Rectal smooth muscle tissue (tissue), 1 donor: ENCODE measurements around the gene CTXND1.

Experiments used
- H3K27ac ChIP-seq: one replicate; pipeline ENCODE4 v1.7.0; 2013; ENCODE audit warnings: low read depth, low read length, inconsistent platforms
- H3K27me3 ChIP-seq: one replicate; pipeline ENCODE4 v1.7.0; 2013; ENCODE audit warnings: low read length; ENCODE audit not compliant: control insufficient read depth, insufficient read depth
- H3K36me3 ChIP-seq: one replicate; pipeline ENCODE4 v1.7.0; 2013; ENCODE audit warnings: low read length; ENCODE audit not compliant: control insufficient read depth, insufficient read depth
- H3K4me1 ChIP-seq: one replicate; pipeline ENCODE4 v1.7.0; 2013; ENCODE audit warnings: low read length; ENCODE audit not compliant: control insufficient read depth, insufficient read depth
- H3K4me3 ChIP-seq: one replicate; pipeline ENCODE4 v1.7.0; 2013; ENCODE audit warnings: low read length
- H3K9ac ChIP-seq: one replicate; pipeline ENCODE4 v1.7.0; 2013; ENCODE audit warnings: low read length

CTXND1 gene

DNA sequence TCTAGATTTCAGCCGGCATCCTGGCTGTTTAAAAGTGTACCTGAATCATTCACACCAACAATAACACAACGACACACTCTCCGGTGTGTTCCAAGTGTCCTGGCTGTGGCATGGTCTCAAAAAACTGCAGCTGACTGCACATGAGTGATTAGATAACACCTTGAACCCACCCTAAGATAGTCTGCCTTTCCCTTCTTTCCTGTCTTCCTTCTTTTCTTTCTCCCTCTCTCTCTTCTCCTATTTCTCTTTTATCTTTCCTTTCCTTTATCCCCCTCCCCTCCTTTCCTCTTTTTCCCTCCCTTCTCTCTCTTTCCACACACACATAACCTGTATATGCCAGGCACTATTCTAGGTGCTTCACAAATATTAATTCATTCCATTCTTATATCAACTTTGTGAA is 100.4 kb downstream of the CTXND1 start:
- Histone ChIP-seq H3K27me3 (no peaks in the 10 kb centered on the region), H3K27ac (no peak overlapping the region), H3K4me3 (no peak overlapping the region), H3K4me1 (peaks cover 3% of the 10 kb centered on the region), H3K36me3 (no peaks in the 10 kb centered on the region), H3K9ac (no peak overlapping the region)

DNA sequence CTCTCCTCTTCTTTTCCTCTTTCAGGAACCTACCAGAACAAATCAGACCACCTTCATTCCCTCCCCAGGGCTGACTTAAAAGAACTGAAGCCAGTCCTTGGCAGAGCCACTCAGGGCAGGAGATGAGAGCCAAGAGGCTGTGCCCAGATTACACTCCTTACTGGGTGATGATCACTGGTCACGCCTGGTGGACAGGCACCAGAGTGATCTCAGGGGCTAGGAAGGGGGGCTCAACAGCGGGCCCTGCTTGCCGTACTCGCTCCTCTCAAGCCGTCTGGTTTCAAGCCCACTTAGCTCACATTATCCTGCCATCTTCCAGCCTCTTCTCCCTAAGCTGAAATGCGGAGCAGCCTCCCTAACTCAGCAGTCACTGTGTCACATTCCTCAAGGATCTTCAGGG is 100.9 kb downstream of the CTXND1 start:
- Histone ChIP-seq H3K27me3 (no peaks in the 10 kb centered on the region), H3K36me3 (no peaks in the 10 kb centered on the region), H3K4me3 (no peak overlapping the region), H3K9ac (no peak overlapping the region), H3K4me1 (peaks cover 3% of the 10 kb centered on the region), H3K27ac (no peak overlapping the region)
